ENCODE results near the gene RESP18.

Gene RESP18

GRCh38 chr2:219353129-219353528 is 20.6 kb upstream of the RESP18 start:
- Histone ChIP-seq H3K9ac (ENCODE audit: low read depth, low read length) (no peak overlapping the region), H3K4me2 (ENCODE audit: low read length) (no peak overlapping the region), H3K27me3 (ENCODE audit: control insufficient read depth, insufficient read depth, low read length) (peaks cover 84% of the 10 kb centered on the region), H3K4me1 (ENCODE audit: control insufficient read depth, insufficient read depth, low read length) (no peaks in the 10 kb centered on the region), H3K9me3 (replicated peaks; ENCODE audit: low read length) (no peaks in the 10 kb centered on the region), H3K36me3 (ENCODE audit: insufficient read depth, low read length) (no peaks in the 10 kb centered on the region), H3K4me3 (ENCODE audit: low read length) (no peak overlapping the region)

GRCh38 chr2:219352448-219353023 is 20.0 kb upstream of the RESP18 start:
- Histone ChIP-seq H3K36me3 (ENCODE audit: insufficient read depth, low read length) (no peaks in the 10 kb centered on the region), H3K4me2 (ENCODE audit: low read length) (no peak overlapping the region), H3K9ac (ENCODE audit: low read depth, low read length) (no peak overlapping the region), H3K9me3 (replicated peaks; ENCODE audit: low read length) (no peaks in the 10 kb centered on the region), H3K4me3 (ENCODE audit: low read length) (no peak overlapping the region), H3K27me3 (ENCODE audit: control insufficient read depth, insufficient read depth, low read length) (peaks cover 82% of the 10 kb centered on the region), H3K4me1 (ENCODE audit: control insufficient read depth, insufficient read depth, low read length) (no peaks in the 10 kb centered on the region)

DNA sequence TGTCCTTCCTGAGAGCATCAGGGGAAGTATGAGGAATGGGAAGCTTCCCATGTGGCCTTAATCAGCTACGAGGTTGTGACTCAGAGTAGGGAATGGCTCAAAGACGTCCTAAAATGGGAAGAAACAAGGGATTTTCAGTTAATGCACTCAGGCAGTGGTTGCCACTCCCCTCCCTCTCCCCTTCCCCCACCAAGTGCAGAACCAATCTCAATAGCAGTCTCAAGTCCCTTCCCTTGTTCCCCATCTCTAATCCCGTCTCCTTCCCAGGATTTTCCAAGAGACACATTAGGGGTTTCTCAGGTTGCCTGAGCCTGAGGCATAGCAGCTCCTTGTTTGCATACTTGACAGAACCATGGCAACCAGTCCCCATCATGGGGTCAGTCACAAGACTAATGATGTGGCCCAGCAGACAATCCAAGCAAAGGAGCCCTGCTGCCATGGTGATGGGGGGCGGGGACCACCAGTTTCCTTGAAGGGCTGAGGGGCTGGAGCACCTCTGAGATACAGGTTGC is 18.2 kb upstream of the RESP18 start:
- H3K4me3 ChIP-seq (ENCODE audit: low read length), result no peak overlapping the region
- peaks cover 68% of the 10 kb centered on the region for H3K27me3 ChIP-seq (ENCODE audit: control insufficient read depth, insufficient read depth, low read length)
- H3K9ac ChIP-seq (ENCODE audit: low read depth, low read length), result no peak overlapping the region
- no peaks in the 10 kb centered on the region for H3K36me3 ChIP-seq (ENCODE audit: insufficient read depth, low read length)
- no peak overlapping the region for H3K4me2 ChIP-seq (ENCODE audit: low read length)
- no peaks in the 10 kb centered on the region for H3K4me1 ChIP-seq (ENCODE audit: control insufficient read depth, insufficient read depth, low read length)
- H3K9me3 ChIP-seq (replicated peaks; ENCODE audit: low read length), result no peaks in the 10 kb centered on the region

DNA sequence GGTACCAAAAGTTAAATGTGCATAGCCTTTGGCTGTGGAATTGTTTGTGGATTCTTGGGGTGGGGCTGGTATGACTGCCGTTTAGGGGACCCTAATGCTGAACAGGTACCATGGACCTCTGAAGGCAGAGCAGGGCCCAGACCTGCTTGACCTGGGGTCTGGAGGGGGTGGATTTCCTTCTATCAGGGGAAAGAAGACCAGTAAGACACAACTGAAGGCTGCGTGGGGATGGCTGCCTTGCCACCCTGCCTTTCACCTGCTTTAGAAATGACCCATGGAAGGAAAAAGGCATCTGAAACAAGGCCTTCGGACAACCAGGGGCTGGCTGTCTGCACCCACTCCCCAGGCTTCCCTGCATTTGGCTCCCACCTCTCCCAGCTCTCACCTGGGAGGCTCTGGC is 17.7 kb upstream of the RESP18 start:
- Histone ChIP-seq H3K4me1 (ENCODE audit: control insufficient read depth, insufficient read depth, low read length) (no peaks in the 10 kb centered on the region), H3K4me3 (ENCODE audit: low read length) (no peak overlapping the region), H3K9me3 (replicated peaks; ENCODE audit: low read length) (no peaks in the 10 kb centered on the region), H3K27me3 (ENCODE audit: control insufficient read depth, insufficient read depth, low read length) (peaks cover 67% of the 10 kb centered on the region), H3K9ac (ENCODE audit: low read depth, low read length) (no peak overlapping the region), H3K36me3 (ENCODE audit: insufficient read depth, low read length) (no peaks in the 10 kb centered on the region), H3K4me2 (ENCODE audit: low read length) (no peak overlapping the region)

DNA sequence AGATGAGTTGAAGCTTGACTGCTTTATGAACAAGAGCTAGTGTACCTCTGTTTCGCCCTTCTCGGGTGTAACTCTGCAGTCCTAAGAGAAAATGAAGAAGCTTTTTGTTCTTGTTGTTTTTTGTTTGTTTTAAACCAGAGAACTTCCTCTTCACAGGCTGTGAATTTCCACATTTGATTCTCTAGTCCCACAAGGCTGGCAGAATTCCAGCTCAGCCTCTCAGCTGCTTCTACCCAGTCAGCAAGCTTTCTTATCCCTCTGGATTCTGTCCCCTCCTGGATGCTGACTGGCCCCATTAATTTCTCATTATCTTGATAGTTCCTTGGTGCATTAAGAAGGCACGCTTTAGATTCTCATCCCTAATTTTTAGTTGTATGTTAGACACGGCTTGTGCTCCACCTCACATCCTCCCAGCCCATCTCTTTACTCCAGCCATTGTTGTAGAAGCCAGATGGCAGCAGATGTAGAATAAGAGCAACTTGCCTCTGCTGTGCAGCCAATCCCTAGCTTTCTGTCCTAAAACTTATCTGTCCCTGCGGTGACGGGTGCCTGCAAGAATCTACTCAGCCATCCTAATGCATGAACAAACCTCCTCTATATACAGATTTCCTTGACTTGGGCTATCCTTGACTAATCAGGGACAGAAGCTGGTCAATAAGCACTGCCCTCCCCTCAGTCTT is 12.3 kb upstream of the RESP18 start:
- H3K4me1 ChIP-seq (ENCODE audit: control insufficient read depth, insufficient read depth, low read length), result no peaks in the 10 kb centered on the region
- no peaks in the 10 kb centered on the region for H3K9me3 ChIP-seq (replicated peaks; ENCODE audit: low read length)
- H3K4me2 ChIP-seq (ENCODE audit: low read length), result no peak overlapping the region
- no peak overlapping the region for H3K4me3 ChIP-seq (ENCODE audit: low read length)
- no peaks in the 10 kb centered on the region for H3K36me3 ChIP-seq (ENCODE audit: insufficient read depth, low read length)
- no peak overlapping the region for H3K9ac ChIP-seq (ENCODE audit: low read depth, low read length)
- H3K27me3 ChIP-seq (ENCODE audit: control insufficient read depth, insufficient read depth, low read length), result peaks cover 41% of the 10 kb centered on the region

DNA sequence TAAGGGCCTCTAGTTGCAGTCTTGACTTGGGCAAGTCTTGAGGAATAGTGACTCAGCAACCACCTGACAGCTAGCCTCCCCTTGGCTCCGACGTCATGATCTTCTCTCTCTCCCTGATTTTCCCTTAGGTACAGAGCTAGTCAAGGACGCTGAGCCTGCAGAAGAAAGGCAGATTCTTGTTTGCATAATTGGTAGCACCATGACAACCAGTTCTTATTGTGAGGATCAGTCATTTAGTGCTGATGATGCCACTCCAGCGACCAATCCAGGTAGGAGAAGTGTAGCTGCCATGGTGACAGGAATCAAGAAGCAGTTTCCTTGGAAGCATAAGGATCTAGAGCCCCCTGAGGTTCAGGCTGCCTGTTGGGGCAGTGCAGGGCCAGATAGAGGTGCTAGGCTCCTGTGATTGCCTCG is 2.8 kb upstream of the RESP18 start:
- Histone ChIP-seq H3K27me3 (ENCODE audit: control insufficient read depth, insufficient read depth, low read length) (peaks cover 77% of the 10 kb centered on the region), H3K4me2 (ENCODE audit: low read length) (no peak overlapping the region), H3K9ac (ENCODE audit: low read depth, low read length) (no peak overlapping the region), H3K4me3 (ENCODE audit: low read length) (no peak overlapping the region), H3K36me3 (ENCODE audit: insufficient read depth, low read length) (no peaks in the 10 kb centered on the region), H3K4me1 (ENCODE audit: control insufficient read depth, insufficient read depth, low read length) (no peaks in the 10 kb centered on the region), H3K9me3 (replicated peaks; ENCODE audit: low read length) (no peaks in the 10 kb centered on the region)

DNA sequence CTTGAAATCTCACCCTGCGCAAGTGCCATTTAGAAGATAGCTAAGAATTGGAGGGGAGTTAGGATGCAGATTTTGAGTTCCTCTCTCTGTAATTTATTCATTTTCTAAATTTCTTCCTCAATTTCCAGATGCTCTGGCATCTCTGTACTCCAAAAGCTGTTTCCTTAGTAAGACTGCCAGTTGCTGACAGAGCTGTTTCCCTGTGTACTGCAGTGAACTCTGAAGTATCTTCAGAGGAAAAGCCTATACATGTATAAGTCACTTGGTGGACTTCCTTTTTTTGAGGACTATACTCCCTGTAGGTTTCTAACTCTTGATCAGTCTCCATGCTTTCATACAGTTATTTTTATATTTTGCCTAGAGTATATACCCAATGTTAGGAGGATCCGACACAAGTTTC is 1.5 kb upstream of the RESP18 start:
- no peak overlapping the region for H3K4me2 ChIP-seq (ENCODE audit: low read length)

GRCh38 chr2:219331560-219332213 is 857 bp downstream of the RESP18 start:
- H3K4me1 ChIP-seq (ENCODE audit: control insufficient read depth, insufficient read depth, low read length), result no peaks in the 10 kb centered on the region
- no peak overlapping the region for H3K4me3 ChIP-seq (ENCODE audit: low read length)
- H3K9ac ChIP-seq (ENCODE audit: low read depth, low read length), result no peak overlapping the region
- H3K9me3 ChIP-seq (replicated peaks; ENCODE audit: low read length), result no peaks in the 10 kb centered on the region
- peaks cover 93% of the 10 kb centered on the region for H3K27me3 ChIP-seq (ENCODE audit: control insufficient read depth, insufficient read depth, low read length)
- H3K4me2 ChIP-seq (ENCODE audit: low read length), result no peak overlapping the region
- H3K36me3 ChIP-seq (ENCODE audit: insufficient read depth, low read length), result no peaks in the 10 kb centered on the region

More for the DNA sequence above, 1.5 kb upstream of the RESP18 start:
- Histone ChIP-seq H3K9ac (ENCODE audit: low read depth, low read length) (no peak overlapping the region), H3K36me3 (ENCODE audit: insufficient read depth, low read length) (no peaks in the 10 kb centered on the region), H3K9me3 (replicated peaks; ENCODE audit: low read length) (no peaks in the 10 kb centered on the region), H3K4me1 (ENCODE audit: control insufficient read depth, insufficient read depth, low read length) (no peaks in the 10 kb centered on the region), H3K27me3 (ENCODE audit: control insufficient read depth, insufficient read depth, low read length) (peaks cover 84% of the 10 kb centered on the region), H3K4me3 (ENCODE audit: low read length) (no peak overlapping the region)

- Histone ChIP-seq H3K9me3 (replicated peaks; ENCODE audit: low read length) (no peaks in the 10 kb centered on the region), H3K4me1 (ENCODE audit: control insufficient read depth, insufficient read depth, low read length) (no peaks in the 10 kb centered on the region), H3K9ac (ENCODE audit: low read depth, low read length) (no peak overlapping the region), H3K4me3 (ENCODE audit: low read length) (no peak overlapping the region), H3K36me3 (ENCODE audit: insufficient read depth, low read length) (no peaks in the 10 kb centered on the region), H3K4me2 (ENCODE audit: low read length) (no peak overlapping the region), H3K27me3 (ENCODE audit: control insufficient read depth, insufficient read depth, low read length) (peaks cover 88% of the 10 kb centered on the region)
Measured at GRCh38 chr2:219327719-219328118, 4.8 kb downstream of the RESP18 start.

DNA sequence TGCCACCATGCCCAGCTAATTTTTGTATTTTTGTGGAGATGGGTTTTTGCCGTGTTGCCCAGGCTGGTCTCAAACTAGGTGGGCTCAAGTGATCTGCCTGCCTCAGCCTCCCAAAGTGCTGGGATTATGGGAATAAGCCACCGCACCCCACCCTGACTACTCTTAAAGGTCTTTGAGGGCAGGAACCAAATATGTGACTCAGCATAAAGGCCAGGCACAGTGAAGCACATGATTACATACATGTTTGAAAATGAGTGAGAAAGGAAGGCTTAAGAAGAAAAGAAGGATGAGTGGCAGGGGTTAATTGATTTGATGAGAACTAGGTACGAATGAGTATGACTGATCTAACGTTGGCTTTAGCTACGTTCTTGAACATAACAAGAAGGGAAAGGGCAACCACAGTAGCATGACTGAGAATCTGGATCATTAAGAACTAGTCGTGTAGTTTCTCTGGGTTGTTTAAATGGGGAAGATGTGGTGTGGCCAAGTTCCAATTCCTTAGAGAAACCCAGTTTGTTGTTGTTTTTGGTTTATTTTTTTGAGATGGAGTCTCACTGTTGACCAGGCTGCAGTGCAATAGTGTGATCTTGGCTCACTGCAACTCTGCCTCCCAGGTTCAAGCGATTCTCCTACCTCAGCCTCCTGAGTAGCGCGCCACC is 6.8 kb downstream of the RESP18 start:
- no peak overlapping the region for H3K9ac ChIP-seq (ENCODE audit: low read depth, low read length)
- no peaks in the 10 kb centered on the region for H3K36me3 ChIP-seq (ENCODE audit: insufficient read depth, low read length)
- H3K4me2 ChIP-seq (ENCODE audit: low read length), result no peak overlapping the region
- no peaks in the 10 kb centered on the region for H3K9me3 ChIP-seq (replicated peaks; ENCODE audit: low read length)
- H3K4me3 ChIP-seq (ENCODE audit: low read length), result no peak overlapping the region
- H3K4me1 ChIP-seq (ENCODE audit: control insufficient read depth, insufficient read depth, low read length), result no peaks in the 10 kb centered on the region
- peaks cover 83% of the 10 kb centered on the region for H3K27me3 ChIP-seq (ENCODE audit: control insufficient read depth, insufficient read depth, low read length)

- Histone ChIP-seq H3K4me3 (ENCODE audit: low read length) (no peak overlapping the region), H3K27me3 (ENCODE audit: control insufficient read depth, insufficient read depth, low read length) (peaks cover 77% of the 10 kb centered on the region), H3K4me1 (ENCODE audit: control insufficient read depth, insufficient read depth, low read length) (no peaks in the 10 kb centered on the region), H3K9me3 (replicated peaks; ENCODE audit: low read length) (no peaks in the 10 kb centered on the region), H3K36me3 (ENCODE audit: insufficient read depth, low read length) (no peaks in the 10 kb centered on the region), H3K9ac (ENCODE audit: low read depth, low read length) (no peak overlapping the region), H3K4me2 (ENCODE audit: low read length) (no peak overlapping the region)
Measured at GRCh38 chr2:219325136-219325535, 7.4 kb downstream of the RESP18 start.
